ENCODE data around the gene FILIP1L.

The FILIP1L gene

GRCh38 chr3:99823723-99824711 is 290.3 kb downstream of the FILIP1L start:
- DNase-seq, result no peak

- no peak for DNase-seq
Measured at GRCh38 chr3:99818818-99819217, 295.5 kb downstream of the FILIP1L start.

GRCh38 chr3:99817437-99818240 is 296.7 kb downstream of the FILIP1L start, which contains the start of gene CMSS1:
CMSS1 (plus strand) TSS chr3:99817862.
- DNase-seq, result peak; percentile 94

- DNase-seq, result no peak
Measured at GRCh38 chr3:99817047-99817436, 297.3 kb downstream of the FILIP1L start.

- no peak for DNase-seq
Measured at GRCh38 chr3:99810403-99810802, 303.9 kb downstream of the FILIP1L start.

GRCh38 chr3:99809565-99809964 is 304.7 kb downstream of the FILIP1L start:
- DNase-seq, result no peak

GRCh38 chr3:99808163-99808794 is 306.0 kb downstream of the FILIP1L start:
- peak; percentile 52 for DNase-seq

GRCh38 chr3:99805160-99805559 is 309.1 kb downstream of the FILIP1L start:
- DNase-seq, result no peak

GRCh38 chr3:99803297-99803696 is 311.0 kb downstream of the FILIP1L start:
- no peak for DNase-seq

- no peak for DNase-seq
Measured at GRCh38 chr3:99799422-99799821, 314.9 kb downstream of the FILIP1L start.

GRCh38 chr3:99795573-99795972 is 318.7 kb downstream of the FILIP1L start:
- DNase-seq, result no peak

- DNase-seq, result no peak
Measured at GRCh38 chr3:99794485-99794884, 319.8 kb downstream of the FILIP1L start.

- DNase-seq, result peak; percentile 15
Measured at GRCh38 chr3:99789011-99789721, 325.1 kb downstream of the FILIP1L start.

Measured in CD4-positive, alpha-beta T cell treated with Interleukin-12 subunit alpha and Interleukin-12 subunit beta, for 1 hour (primary cell).